Globus pallidus (tissue), 1 donor: Measurements from ENCODE around the gene PIWIL4.
"Not testable (repeated sequence)": the region's sequence is repeated elsewhere in the genome, so short reads cannot be mapped to it uniquely, and the experiment has no call there.

Source experiments
- DNase-seq: peaks from one replicate; pipeline ENCODE4 v3.0.0-alpha.2; 2015; ENCODE audit warnings: low spot score

The PIWIL4 gene

GRCh38 chr11:94549146-94549545, 18.0 kb upstream of the PIWIL4 start:
- no peak for DNase-seq

- no peak for DNase-seq
Measured at GRCh38 chr11:94550513-94550912, 16.7 kb upstream of the PIWIL4 start.

DNA sequence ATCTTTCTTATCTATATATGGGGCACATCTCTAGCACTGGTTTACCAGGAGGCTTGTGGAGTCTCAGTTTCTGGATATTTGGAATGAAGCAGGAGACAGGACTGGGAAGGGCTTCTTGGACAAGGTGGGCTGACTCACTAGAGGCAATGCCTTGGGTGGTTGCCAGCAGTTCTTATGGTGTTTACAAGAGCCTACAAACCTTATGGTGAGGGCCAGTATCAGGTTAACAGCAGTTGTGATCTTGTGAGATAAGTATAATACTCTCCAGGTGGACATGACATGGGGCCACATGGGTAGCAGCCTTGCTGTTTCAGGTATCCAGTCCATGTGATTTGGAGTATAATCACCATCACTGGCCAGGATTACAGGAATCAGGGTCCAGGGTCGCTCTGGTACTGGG, 13.2 kb upstream of the PIWIL4 start:
- no peak for DNase-seq

- DNase-seq, result not testable (repeated sequence)
Measured at GRCh38 chr11:94555752-94556329, 11.3 kb upstream of the PIWIL4 start.

- DNase-seq, result no peak
Measured at GRCh38 chr11:94557421-94557820, 9.7 kb upstream of the PIWIL4 start.

DNA sequence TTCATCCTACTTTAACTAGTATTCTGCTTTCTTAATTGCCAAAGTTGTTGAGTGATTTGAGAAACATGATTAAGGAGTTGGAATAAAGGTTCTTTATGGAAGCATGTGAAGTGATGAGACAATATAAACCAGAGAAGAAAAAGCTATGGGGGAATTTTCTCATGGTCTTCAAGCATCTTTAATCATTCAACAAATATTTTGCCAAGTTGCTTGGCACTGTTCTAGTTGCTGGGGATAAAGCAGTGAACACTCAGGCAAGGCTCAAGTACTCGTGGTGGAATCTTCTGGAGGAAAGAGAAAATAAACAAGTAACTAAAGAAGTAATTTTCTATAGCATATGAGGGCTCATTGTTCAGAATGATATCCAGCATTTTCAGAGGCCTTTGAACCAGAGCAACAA, 9.2 kb upstream of the PIWIL4 start:
- DNase-seq, result no peak

GRCh38 chr11:94558468-94558867, 8.7 kb upstream of the PIWIL4 start:
- DNase-seq, result no peak

GRCh38 chr11:94558932-94559331, 8.2 kb upstream of the PIWIL4 start:
- no peak for DNase-seq

DNA sequence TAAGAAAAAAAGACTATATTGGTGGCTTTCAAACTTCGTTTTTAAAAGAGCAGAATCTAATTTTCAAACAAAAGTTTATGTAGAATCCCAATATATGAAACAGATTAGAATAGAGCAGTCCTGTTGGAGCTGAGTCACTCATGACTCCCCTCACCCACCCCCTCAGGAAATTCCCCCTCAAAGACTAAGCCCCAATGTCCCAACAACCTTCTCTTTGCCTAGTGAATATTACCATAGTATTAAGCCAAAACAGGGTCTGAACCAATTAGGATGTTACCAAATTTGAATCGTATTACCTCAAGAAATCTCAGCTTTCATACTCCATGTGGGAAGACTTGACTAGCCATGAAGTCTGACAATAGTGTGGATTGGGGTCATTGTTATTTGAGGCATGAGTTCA, 7.8 kb upstream of the PIWIL4 start:
- DNase-seq, result no peak

DNA sequence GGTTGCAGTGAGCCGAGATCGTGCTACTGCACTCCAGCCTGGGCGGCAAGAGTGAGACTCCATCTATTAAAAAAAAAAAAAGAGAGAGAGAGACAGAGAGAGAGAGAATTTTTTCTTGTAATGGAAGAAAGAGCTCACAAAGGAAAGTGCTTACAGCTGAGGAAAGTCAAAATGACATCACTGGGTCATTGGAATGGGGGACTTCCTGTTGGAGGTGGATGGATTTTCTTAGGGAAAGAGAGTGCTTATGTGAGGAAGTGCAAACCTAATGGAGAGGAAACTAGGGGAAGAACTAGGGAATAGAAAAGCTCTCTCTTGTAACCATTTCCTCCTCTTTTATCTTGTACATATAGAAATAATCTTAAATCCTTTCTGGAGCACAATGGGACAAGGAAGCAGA, 6.3 kb upstream of the PIWIL4 start:
- no peak for DNase-seq

DNA sequence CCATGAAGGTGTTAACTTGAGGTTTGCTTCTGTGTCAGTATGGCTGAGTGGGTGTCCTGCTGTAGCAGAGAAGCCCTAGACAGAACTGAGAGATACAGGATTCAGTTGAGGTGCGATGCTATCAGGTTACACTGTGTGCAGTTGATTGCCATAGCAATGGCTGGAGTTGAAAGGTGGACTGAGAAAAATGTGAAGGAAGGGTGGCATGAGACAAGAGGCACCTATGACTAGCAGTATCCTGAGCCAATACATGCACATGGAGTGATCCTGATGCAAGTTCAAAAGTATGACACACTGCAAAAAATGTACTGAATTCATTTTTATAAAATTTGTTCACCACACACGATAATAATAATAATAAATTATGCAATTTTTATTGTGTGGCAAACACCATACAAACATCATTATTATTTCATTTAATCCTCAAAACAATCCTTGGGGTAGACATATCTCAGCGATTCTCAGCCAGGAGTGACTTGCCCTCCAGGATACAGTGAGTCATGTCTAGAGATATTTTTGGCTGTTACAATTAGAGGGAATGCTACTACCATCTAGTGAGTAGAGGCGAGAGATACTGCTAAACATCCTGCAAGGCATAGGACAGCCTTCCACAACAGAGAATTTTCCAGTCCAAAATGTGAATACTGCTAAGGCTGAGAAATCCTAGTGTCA, 3.9 kb upstream of the PIWIL4 start:
- no peak for DNase-seq

GRCh38 chr11:94563848-94564467, 3.2 kb upstream of the PIWIL4 start:
- no peak for DNase-seq

DNA sequence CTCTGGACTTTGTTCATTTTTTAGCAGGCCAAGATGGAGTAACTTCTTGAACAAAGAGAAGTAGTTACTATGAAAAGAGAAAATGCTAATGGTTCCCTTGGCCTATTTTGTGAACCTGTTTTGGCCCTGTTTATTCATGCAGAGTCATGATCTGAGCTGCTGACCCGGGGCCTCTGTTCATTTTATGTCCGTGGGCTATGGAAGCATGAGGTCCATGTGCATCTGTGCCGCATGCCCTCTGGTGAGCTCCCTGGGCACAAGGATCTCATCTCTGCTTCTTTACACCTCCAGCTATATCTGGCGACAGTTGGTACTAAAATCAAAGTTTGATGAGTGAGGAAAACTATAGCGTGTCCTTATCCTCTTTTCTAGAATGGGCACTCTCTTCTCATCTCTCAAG, 1.0 kb downstream of the PIWIL4 start:
- no peak for DNase-seq

DNA sequence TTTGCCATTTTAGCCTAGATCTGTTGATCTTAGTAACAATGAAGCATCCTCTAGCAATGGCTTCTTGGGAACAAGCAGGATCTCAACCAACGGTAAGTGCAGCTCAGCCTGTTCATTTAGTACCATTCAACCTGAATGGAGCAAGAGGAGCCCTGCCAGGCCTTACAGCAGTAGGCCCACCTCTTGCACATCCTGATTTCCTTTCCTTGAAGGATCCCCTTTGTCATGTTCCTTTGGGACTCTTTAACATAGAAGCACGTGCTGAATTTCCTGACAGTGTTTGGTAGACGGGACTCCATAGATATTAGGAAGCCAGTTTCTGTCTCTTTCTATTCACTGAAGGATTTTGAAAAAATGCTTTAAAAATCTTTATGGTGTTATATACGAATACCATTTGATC, 1.5 kb downstream of the PIWIL4 start:
- DNase-seq, result no peak

- DNase-seq, result not testable (repeated sequence)
Measured at GRCh38 chr11:94572975-94573374, 5.8 kb downstream of the PIWIL4 start.

- DNase-seq, result no peak
Measured at GRCh38 chr11:94574193-94574961, 7.2 kb downstream of the PIWIL4 start.

DNA sequence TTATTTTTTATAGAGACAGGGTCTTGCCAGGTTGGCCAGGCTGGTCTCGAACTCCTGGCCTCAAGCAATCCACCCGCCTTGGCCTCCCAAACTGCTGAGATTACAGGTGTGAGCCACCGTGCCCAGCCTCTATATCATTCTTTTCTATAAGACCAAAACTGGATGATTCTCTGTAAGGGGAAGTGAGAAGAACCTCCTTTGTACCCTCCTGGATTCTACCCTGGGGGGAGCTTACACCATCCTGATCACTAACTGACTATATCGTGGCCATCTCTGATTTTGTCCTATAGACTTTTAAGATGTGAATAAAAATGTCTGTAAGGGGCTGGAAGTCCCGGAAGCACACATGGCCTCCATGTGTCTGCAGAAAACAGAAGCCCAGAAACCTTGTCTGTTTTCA, 9.1 kb downstream of the PIWIL4 start:
- no peak for DNase-seq

GRCh38 chr11:94577841-94578240, 10.7 kb downstream of the PIWIL4 start:
- no peak for DNase-seq

DNA sequence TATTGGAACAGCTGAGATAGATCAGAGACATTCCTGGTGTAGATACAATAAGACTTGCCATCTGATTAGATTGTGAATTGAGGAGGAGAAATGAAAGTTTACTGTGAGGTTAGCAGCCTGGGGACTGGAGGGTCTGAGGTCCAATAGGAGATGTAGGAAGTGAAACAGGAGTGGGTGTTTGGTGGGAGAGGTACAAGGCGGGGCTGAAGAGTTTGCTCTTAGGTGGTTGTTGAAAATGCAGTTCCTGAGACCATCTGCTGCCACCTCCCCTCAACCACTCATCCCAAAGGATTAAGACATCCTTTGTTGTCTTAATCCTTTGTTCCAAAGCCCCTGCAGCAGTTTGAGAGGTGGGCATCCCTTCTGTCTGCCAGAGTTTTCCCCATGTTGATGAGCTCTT, 14.8 kb downstream of the PIWIL4 start:
- no peak for DNase-seq

GRCh38 chr11:94583213-94583865, 16.2 kb downstream of the PIWIL4 start:
- no peak for DNase-seq

GRCh38 chr11:94583866-94584500, 16.8 kb downstream of the PIWIL4 start:
- no peak for DNase-seq

GRCh38 chr11:94584978-94585377, 17.8 kb downstream of the PIWIL4 start:
- DNase-seq, result no peak
